ENCODE measurements around the gene FXR1. TPM values are rescaled to one million over a fixed set of nuclear protein-coding genes. Genes with fewer than 3 reads are reported as not detected.

FXR1 gene
- total and polyA plus RNA-seq, 2 of the 4 experiments (the other 2 are of a cell fraction): 110 to 182 TPM

GRCh38 chr3:180881065-180881801 is 31.2 kb upstream of the FXR1 start:
- no peak overlapping the region for H3K4me3 ChIP-seq (ENCODE audit: insufficient read depth, low read depth, low read length)
- ChIA-PET CTCF (no interaction called here), POLR2A (ENCODE audit: unreplicated experiment) (no interaction called here)
- no peak overlapping the region for H3K23ac ChIP-seq (ENCODE audit: low read depth, low read length)
- ATAC-seq (ENCODE audit: low read depth) (no peak), DNase-seq (no peak)
- H2AK9ac ChIP-seq (replicated peaks; ENCODE audit: low read depth, low read length, poor library complexity): no peak overlapping the region
- no peaks in the 10 kb centered on the region for H3K9me1 ChIP-seq (ENCODE audit: insufficient read depth, low read length)
- H3K4me2 ChIP-seq (ENCODE audit: low read depth, low read length): no peak overlapping the region
- WGBS, 2 experiments (ENCODE audit: extremely low coverage in 2 of 2, insufficient read length in 1 of 2): 75% methylated on average over 10 of the region's 15 CpGs; no CpG with 5 or more reads in 1 of the 2 experiments
- no peak overlapping the region for H4K91ac ChIP-seq (ENCODE audit: insufficient read depth, low read depth, low read length)
- no peak overlapping the region for H4K5ac ChIP-seq (ENCODE audit: low read depth, low read length)
- TF ChIP-seq, protein P1, sequence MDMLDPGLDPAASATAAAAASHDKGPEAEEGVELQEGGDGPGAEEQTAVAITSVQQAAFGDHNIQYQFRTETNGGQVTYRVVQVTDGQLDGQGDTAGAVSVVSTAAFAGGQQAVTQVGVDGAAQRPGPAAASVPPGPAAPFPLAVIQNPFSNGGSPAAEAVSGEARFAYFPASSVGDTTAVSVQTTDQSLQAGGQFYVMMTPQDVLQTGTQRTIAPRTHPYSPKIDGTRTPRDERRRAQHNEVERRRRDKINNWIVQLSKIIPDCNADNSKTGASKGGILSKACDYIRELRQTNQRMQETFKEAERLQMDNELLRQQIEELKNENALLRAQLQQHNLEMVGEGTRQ (IDR thresholded peaks at IDR 0.05; ENCODE audit: low read depth, low read length): no peak
- no peak for TF ChIP-seq NFE2L2 (IDR thresholded peaks at IDR 0.05; ENCODE audit: low read depth, low read length)
- TF ChIP-seq BHLHE40 (IDR thresholded peaks at IDR 0.05; ENCODE audit: low read depth, low read length): no peak
- TF ChIP-seq, protein P2, sequence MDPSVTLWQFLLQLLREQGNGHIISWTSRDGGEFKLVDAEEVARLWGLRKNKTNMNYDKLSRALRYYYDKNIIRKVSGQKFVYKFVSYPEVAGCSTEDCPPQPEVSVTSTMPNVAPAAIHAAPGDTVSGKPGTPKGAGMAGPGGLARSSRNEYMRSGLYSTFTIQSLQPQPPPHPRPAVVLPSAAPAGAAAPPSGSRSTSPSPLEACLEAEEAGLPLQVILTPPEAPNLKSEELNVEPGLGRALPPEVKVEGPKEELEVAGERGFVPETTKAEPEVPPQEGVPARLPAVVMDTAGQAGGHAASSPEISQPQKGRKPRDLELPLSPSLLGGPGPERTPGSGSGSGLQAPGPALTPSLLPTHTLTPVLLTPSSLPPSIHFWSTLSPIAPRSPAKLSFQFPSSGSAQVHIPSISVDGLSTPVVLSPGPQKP (IDR thresholded peaks at IDR 0.05; ENCODE audit: borderline replicate concordance, low read depth, low read length): no peak
- no peak for TF ChIP-seq RCOR1 (IDR thresholded peaks at IDR 0.05; ENCODE audit: insufficient replicate concordance, low read length)
- no peak for TF ChIP-seq RFX5 (IDR thresholded peaks at IDR 0.05; ENCODE audit: low read depth, low read length)
- TF ChIP-seq RAD21 (IDR thresholded peaks at IDR 0.05; ENCODE audit: low read length): no peak
- TF ChIP-seq MAZ (IDR thresholded peaks at IDR 0.05; ENCODE audit: borderline replicate concordance, low read depth, low read length): no peak
- no peak for TF ChIP-seq MAFK (IDR thresholded peaks at IDR 0.05; ENCODE audit: low read depth, low read length)
- TF ChIP-seq SMC3 (IDR thresholded peaks at IDR 0.05; ENCODE audit: low read depth, low read length): no peak
- TF ChIP-seq CEBPB (IDR thresholded peaks at IDR 0.05; ENCODE audit: low read depth, low read length): no peak
- no peak overlapping the region for H2BK15ac ChIP-seq (ENCODE audit: low read depth, low read length)
- H2BK20ac ChIP-seq (ENCODE audit: low read depth, low read length): no peak overlapping the region
- no peak overlapping the region for H3K27ac ChIP-seq (ENCODE audit: insufficient read depth, low read length)
- no peaks in the 10 kb centered on the region for H3K79me1 ChIP-seq (ENCODE audit: low read depth in 1 of 2, low read length in 2 of 2)
- H3K4me1 ChIP-seq (ENCODE audit: control insufficient read depth, insufficient read depth, low read length): no peaks in the 10 kb centered on the region
- H3K4ac ChIP-seq (ENCODE audit: low read depth, low read length): no peak overlapping the region
- H3K9ac ChIP-seq (ENCODE audit: low read depth, low read length): no peak overlapping the region
- H4K8ac ChIP-seq (ENCODE audit: low read depth in 2 of 2, low read length in 2 of 2): no peak overlapping the region
- H3K9me3 ChIP-seq (ENCODE audit: control insufficient read depth, insufficient read depth, low read length): no peaks in the 10 kb centered on the region
- H3K36me3 ChIP-seq (ENCODE audit: control insufficient read depth, insufficient read depth, low read length): no peaks in the 10 kb centered on the region
- dilution Hi-C loops (cut with HindIII; ENCODE audit: low sequenced_read_pairs, unreplicated experiment): no loop called here
- no TSS peak for BruUV-seq (replicated peaks)
- intact Hi-C loops (cut with micrococcal nuclease): no loop called here
- H4K20me1 ChIP-seq (ENCODE audit: insufficient read depth, low read length): no peaks in the 10 kb centered on the region
- H3K27me3 ChIP-seq (ENCODE audit: control insufficient read depth, insufficient read depth, low read length): no peaks in the 10 kb centered on the region
- H2AFZ ChIP-seq (replicated peaks; ENCODE audit: low read length, poor library complexity): no peak overlapping the region
- H2BK120ac ChIP-seq (ENCODE audit: low read depth, low read length): no peak overlapping the region
- no peak overlapping the region for H3K18ac ChIP-seq (ENCODE audit: low read depth, low read length)
- in situ Hi-C loops (cut with MboI; ENCODE audit: low sequenced_read_pairs): no loop called here
- no peak overlapping the region for H3K56ac ChIP-seq (ENCODE audit: extremely low read depth, insufficient read depth, low read length)
- no peak overlapping the region for H2BK5ac ChIP-seq (ENCODE audit: low read depth, low read length, poor library complexity, severe bottlenecking)
- H2AK5ac ChIP-seq (ENCODE audit: low read depth, low read length): no peak overlapping the region
- H3K14ac ChIP-seq (replicated peaks; ENCODE audit: low read depth, low read length): no peak overlapping the region
